NCI-H510A (cell line): ENCODE results near the gene URAD.
"Not testable (repeated sequence)": the region's sequence is repeated elsewhere in the genome, so short reads cannot be mapped to it uniquely, and the experiment has no call there.

Experiments used
- DNase-seq: peaks from one replicate; lab custom pipeline; 2025; lab: John Stamatoyannopoulos, UW

Gene URAD

DNA sequence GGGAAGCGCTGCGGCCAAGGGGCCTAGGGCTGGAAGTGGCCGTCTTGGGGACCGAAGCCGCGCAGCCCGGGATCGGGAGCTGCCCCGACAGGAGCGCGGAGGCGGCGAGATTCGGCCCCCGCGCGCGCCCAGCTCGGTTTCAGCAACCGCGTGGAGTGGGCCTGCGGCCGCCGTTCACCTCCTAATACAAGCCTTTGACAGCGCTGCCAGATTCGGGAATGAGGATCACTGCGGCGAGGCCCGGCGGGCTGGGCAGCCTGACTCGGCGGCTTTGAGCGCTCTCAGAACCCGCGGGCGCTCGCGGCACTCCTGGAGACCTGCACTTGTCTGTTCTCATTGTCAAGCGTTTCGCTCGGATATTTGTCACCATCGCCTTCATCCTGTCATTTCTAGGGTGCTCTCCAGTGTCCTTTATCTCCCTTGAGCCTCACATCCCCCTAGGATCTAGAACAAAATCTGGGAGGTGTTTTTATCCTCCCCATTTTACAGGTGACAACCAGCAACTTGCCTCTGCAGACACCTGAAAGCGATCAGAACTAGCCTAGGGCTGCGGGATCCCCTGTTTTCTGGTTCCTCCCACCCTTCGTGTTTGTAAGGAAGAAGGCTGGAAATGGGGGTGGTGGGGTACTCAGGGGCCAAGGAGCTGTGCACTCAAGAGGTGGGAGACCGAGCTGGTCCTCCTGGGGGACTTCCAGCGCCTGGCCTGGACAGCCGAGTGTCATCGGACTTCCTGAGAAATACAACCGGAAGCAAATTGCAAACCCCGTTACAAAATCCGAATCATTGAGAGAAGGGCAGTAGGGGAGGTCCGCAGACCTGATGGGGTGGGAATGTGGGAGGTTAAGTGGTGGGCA lies 17.9 kb downstream of the URAD start:
- no peak for DNase-seq

DNA sequence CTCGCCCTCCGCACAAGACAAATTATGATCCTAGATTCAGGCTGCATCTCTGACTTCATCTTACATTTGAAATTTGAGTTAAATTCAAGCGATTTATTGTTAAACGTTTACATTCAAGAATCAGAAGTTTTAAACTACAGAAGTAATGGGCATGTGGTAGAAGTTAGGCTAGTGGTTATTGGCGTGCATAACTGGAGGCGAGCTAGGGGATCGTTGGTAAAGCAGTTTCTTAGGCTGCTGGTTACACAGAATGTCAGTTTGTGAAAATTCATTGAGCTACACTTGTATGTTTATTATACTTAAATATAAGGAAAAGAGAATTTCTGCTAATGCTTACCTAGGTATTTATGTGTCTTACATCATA lies 18.6 kb downstream of the URAD start:
- no peak for DNase-seq

DNA sequence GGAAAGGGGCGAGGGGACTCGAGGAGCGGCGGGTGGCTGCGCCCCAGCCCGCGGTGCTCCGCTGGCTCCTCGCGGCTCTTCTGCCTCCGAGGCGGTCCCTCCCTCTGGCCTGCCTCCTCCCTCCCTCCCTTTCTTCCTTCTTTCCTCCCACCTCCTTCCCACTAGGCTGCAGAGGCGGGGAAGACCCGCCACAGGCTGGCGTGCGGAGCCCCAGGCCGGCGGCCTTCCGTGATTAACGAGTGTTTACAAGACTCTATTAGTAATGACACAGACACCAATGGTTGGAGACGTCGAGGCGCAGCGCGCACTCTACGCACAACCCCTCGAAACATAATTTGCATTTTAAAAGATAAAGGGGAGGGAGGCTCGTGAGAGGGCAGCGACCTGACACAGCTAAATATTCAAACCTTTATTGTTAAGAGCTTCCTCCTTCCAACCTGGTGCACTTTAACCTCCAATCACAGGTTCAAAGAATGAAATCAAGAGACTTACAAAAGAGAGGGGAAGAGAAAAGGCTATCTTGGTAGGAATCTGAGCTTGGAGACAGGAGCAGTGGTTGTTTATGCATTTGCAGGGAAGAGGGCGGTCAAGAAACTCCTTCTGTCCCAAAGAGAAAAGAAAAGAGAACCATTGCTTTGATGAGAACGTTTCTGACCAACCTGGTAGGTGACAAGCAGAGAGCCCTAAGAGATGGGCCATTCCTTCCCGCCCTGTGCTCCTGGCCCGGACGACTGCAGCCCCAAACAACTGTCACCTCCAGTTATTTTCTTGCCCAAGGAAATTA lies 19.2 kb downstream of the URAD start, which contains the start of gene CDX2:
TSS of gene CDX2 (minus strand) at position 234 of the 784 bp plus-strand sequence. CDS start 309 bp downstream, outside the sequence.
- DNase-seq, result peak; percentile 65

DNA sequence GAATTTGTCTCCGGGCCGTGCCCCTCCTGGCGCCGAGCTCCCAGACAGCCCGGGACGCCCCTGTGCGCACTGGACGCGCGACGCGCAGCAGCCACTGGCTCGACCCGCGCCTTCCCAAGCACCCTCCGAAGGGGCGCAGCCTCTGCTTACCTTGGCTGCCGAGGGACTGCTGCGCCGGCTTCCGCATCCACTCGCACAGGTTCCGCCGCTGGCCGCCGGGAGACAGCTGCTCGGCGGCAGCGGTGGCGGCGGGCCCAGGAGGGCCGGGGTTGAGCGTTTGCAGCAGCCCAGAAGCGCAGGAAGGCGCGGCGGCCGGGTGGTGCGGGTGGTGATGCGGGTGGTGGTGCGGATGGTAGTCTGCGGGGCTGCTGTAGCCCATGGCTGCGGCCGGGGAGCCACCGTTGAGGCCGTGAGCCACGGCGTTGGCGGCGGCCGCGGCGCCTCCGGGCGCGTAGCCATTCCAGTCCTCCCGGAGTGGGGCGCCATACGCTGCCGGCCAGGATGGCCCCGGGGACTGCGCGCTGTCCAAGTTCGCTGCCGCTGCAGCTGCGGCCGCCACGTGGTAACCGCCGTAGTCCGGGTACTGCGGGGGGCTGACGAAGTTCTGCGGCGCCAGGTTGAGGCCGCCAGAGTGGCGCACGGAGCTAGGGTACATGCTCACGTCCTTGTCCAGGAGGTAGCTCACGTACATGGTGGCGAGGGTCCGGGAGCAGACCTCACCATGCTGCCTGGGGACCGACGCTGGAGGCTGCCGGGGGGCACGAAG lies 20.0 kb downstream of the URAD start:
- DNase-seq, result peak; percentile 18

DNA sequence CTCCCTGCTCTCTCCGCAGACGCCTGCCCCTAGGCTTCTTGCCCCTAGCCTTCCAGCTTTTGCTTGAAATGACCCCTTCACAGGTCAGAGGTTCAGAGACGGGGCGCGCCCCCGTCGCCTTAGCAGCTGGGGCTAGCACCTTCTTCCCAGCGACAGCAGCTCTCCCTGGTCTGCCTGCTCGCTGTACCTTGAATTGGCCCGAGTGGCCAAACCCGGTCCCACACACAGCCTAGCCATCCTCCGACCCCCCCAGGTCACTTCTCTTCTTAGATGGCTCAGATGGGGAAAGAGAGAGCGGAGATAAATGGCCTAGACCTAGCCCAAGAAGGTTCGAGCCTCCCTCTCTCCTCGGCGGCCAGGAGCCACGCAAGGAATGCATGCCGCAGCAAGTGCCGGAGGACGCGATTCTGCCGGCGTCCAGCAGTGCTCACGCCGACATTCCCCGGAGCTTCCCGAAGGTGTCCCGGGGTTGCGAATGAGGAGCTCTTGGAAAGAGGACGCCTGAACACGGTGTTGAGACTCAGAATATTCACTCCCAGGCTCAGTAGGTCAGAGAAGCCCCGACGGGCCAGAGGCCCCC lies 20.7 kb downstream of the URAD start:
- DNase-seq, result no peak

DNA sequence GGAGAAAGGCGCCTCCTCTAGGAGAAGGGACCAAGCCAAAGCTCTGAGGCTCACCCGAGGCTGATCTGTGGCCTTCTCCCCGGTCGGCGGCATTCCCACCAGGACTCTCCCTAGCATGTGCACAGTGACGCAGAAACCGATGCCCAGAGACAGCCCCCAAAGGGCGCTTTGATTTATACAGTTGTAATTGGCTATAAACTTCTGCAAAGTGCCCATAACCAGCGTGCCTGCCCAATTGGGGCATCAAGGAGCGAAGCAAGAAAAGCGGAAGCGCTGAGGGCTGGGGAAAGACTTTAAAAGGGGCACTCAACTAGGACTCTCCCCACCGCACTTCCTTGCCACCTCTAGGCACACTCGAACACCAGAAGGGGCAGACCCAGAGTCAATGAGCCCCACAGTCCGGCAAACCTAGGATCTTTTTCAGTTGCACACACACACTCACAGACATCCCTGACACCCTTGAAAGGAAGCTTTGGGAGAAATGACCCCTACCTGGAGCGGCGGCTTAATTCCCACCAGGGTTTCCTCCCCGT lies 21.2 kb downstream of the URAD start:
- DNase-seq, result no peak

DNA sequence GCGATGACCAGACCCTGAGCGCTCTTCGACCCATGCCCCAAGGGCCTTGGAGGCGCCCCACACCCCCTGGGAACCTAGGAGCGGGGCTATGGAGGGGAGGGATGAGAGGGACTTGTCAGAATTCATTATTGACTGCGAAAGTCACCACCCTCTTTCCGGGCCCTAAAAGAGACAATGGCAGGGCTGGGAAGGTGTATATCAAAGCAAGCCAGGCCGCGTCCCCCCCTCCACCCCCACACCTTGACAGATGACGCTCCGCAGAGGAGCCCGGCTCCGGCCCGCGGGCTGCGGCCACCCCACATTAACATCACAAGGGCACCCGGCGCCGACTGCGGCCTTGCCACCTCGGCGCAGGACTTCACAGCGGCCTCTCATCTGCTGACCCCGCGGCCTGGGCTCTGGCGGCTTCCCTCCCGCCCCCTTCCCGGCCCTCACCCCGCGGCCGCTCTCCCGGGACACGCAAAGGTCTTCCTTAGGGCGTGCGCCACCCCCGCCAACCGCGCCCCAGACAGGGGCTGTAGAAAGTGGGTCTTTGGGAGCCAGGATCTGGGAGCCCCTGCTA lies 21.8 kb downstream of the URAD start:
- no peak for DNase-seq

DNA sequence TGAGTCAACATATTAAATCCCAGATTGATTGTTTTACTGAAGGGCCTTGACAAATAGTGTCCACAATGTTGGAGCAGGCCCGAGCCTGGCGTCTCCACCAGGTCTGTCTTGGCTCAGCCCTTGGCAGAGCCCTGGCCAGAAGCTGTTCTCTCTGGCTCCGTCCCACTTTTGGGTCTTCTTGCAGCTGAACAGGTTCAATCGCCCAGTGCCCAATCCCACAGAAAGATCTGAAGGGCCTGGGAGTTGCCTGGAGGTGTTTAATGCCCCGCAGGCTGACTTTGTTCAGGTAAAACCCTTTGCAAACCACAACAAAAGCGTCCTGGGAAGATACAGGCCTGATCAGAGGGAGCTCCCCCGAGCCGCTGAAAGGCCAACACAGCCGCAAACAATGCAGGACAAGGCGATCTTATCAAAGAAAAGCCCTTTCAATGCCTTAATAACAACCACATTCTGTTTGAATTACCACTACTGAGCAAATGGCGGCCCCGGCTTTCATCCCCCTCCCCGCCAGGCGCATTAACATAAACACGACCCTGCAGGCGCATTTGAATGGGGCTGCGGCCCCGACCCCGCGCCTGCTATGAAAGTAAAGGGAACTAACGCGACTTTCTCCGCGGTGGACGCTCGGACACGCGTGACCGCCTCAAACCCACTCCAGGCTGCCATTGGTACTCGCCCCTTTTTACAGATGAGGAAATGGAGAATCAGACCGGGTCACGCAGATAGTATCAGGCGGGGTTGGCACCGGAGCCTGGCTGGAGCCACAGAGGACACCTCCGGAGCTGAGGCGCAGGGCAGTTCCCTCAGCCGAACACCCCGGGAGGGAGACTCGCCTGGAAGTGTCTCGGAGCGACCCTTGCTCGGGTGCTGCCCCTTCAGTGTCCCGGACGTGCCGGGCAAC lies 22.5 kb downstream of the URAD start:
- no peak for DNase-seq

DNA sequence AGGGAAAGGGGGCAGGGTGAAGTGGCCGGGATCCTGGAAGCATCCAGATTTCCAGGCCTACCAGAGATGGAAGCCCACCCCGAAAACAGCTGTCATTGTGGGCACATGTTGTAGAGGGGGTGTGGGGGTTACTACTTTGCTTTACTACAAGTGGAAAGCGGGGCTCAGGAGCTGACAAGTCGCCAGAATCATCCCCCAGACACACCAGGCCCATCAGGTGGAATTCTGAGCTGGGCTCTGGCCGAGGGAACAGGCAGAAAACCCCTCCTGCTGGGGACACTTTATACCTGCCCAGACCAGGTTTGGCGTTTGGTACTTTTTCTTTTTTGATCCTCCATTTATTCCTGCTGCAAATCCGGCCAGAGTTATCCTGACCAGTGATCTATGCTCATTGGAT lies 23.2 kb downstream of the URAD start:
- no peak for DNase-seq

DNA sequence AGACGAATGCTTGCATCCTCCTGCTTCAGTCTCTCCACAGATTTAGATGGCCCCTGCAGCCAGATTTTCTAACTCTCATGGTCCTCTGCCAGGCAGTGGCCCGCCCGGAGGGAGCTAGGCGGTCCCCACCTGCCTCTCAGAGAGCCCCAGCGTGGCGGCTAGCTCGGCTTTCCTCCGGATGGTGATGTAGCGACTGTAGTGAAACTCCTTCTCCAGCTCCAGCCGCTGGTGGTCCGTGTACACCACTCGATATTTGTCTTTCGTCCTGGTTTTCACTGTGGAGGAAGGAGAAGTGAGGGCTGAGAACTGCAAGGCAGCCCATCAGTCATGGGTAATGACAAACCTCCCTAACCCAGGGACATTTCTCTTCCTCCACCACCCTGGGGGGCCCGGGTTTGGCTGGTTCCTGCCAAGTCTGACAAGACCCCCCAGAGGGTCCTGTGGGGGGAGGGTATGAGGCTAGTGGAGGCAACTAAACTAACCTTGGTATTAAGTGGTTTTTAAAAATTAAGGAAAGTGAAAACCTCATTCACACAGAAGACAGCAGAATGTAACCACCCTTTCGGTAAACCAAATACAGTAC lies 23.7 kb downstream of the URAD start:
- no peak for DNase-seq

DNA sequence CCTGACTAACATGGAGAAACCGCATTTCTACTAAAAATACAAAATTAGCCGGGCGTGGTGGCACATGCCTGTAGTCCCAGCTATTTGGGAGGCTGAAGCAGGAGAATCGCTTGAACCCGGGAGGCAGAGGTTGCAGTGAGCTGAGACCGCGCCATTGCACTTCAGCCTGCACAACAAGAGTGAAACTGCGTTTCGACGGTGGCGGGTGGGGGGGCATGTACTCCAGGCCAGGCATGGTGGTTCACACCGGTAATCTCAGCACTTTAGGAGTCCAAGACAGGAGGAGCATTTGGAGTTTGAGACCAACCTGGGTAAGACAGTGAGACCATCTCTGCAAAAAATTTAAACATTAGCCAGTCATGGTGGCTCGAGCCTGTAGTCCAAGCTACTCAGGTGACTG lies 24.3 kb downstream of the URAD start:
- DNase-seq, result not testable (repeated sequence)

DNA sequence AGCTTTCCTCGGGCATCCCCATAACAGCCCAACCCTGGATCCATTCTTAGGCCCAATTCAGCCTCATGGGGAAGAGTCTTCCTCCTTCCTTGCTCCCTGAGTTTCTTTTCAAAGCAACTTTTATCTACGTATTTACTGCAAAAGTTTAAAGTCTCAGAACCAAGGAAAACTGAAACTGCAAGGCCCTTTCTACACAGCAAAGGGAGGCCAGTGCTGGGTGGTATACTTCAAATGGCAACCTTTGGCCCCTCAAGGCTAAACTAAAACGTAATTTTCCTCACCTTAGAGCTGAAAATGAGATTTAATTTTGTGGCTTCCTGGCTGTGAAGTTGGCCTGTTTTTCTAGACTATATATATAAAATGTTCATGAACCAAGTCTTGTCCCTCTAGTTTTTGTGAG lies 25.0 kb downstream of the URAD start:
- DNase-seq, result no peak

DNA sequence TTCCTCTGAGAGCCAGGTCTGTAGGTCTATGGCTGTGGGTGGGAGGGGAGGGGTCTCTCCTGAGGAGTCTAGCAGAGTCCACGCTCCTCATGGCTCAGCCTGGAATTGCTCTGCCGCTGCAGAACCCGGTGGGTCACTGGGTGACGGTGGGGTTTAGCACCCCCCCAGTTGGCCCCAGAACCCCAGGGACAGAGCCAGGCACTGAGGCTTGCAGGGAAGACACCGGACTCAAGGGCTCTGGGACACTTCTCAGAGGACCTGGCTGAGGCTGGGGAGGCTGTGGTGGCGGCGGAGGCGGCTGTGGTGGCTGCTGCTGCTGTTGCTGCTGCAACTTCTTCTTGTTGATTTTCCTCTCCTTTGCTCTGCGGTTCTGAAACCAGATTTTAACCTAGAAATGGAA lies 25.5 kb downstream of the URAD start:
- DNase-seq, result no peak

DNA sequence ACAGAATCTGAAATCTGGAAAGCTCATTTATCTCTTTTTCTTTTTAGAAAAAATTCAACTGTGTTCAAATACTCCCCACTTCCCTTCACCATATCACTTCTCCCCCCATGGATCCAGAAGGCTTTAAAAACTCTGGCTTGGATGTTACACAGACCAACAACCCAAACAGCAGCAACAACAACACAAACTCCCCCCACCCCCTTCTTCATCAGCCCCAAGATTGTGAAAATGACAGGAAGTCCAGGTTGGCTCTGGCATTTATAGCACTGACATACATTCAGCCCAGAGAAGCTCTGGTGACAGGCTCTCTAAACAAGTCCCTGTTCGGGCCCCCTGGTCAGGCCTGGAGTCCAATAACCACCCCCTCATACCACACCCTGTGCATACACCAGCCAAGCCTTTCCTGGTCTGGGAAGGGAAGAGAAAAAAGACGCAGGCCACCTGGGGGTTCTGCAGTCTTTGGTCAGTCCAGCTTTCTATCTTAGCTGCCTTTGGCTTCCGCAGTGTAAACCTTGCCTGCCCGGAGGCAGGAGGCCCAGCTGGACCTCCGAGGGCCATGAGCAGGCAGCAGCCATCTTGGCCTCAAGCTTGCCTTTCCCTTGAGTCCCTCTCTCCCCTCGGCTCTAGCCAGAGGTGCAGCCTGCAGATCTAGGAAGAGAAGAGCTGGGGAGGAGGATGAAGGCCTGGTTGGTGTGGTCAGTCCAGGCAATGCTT lies 26.2 kb downstream of the URAD start:
- DNase-seq, result no peak

DNA sequence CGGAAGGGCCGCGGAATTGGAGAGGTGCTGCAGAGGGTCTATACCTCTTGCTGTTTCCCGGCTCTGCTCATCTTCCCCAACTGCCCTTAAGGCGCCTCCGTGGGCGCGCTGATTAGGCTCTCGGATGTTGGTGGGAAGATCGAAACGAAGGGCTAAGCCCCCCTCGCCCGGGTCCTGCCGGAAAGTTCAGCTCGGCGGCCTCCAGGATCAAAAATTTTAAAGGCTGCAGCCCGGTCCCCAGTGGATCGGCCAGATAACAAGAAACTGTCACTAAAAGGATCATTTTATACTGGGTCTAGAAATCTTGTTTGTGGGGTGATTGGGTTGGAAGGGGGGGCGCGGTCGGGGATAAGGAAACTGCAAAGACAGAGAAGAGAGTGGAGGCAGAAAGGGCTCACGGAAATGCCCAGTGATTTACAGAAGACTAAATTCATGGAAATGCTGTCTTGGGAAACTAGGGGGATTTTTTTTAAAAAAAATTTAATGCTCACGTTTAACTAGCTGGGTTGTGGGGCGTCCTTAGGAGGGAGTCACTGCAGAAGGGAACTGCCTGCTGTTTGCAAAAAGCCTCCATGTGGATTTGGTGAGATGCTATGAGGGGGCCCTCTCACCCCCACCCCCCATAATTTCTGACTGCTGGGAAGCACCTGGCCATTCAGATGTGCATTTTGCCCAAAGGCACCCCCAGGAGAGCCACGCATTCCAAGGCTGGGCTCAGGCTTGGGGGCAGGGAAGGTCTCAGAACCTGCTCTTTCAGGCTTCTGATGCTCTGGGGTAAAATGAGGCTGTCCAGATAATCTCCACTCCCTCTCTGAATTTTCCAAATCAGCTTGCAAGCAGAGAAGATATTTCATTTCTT lies 27.0 kb downstream of the URAD start:
- DNase-seq, result no peak

DNA sequence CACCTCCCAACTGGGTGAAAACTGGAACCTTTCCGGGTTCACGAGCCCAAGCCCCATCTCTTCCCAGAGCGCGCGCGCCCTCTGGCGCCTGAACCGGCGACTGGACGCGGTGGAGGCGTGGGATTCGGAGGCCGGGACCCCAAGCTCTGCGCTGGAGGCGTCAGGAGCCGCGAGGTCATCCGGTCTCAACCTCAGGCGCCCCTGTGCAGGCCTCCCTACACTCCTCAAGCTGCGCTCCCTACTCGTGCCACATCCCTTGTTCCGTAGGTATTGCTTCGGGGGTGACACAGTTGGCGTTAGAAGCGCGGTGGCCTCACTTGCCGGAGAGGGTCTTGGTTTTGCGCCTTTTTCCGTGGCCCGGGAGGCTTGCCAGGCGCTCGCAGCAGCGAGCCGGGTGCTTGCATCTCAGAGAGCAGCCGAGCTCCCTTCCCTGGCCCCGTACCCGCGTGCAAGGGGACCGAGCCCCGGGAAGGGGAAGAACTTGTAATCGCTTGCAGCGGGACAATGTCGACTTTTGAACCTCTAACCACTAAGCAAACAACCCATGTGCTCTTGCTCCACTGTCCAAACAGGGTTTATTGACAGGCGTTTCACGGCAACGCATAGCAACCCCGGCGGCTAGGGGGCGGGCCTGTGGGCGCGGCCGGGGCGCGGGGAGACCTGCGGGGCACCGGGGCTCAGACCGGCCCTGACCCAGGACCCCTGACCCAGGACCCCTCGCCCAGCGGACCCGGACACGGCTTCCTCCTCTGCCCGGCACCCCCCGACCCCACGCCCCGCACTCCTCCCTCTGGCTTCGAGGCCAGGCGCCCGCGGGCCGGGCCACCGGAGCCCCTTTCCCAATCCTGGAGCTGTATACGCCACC lies 27.9 kb downstream of the URAD start:
- peak; percentile 46 for DNase-seq

DNA sequence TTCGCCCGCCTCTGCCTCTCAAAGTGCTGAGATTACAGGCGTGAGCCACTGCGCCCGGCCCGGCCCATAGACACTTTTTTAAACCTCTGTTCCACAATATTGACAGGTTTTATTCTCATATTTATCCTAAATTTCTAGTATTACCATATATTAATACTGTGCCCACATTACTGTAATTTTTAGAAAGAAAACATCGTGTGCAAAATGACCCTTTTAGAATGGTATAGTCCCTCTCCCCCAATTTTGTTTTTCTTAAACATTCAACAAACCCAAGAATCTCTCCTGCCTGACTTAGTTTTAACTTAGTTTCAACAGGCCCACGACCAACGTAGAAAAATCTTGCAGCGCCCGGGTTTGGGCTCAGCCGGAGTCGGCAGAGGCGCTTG lies 28.5 kb downstream of the URAD start:
- no peak for DNase-seq
